LNCaP clone FGC (cell line): ENCODE data around the gene PEX14.

Source experiments
- DNase-seq: peaks from one replicate; pipeline ENCODE4 v3.0.0-alpha.2; 2011; ENCODE audit warnings: low read depth
- H3K4me3 ChIP-seq: 2 replicates; pipeline ENCODE4 v1.5.1; 2011; ENCODE audit warnings: mild to moderate bottlenecking, low read depth, low read length, control low read depth
- TF ChIP-seq, protein P1 (sequence below): IDR thresholded peaks from 2 replicates; pipeline ENCODE4 v1.5.1; 2012; ENCODE audit warnings: mild to moderate bottlenecking; ENCODE audit not compliant: control insufficient read depth, insufficient read depth; ENCODE audit errors: extremely low read depth

The PEX14 gene

DNA sequence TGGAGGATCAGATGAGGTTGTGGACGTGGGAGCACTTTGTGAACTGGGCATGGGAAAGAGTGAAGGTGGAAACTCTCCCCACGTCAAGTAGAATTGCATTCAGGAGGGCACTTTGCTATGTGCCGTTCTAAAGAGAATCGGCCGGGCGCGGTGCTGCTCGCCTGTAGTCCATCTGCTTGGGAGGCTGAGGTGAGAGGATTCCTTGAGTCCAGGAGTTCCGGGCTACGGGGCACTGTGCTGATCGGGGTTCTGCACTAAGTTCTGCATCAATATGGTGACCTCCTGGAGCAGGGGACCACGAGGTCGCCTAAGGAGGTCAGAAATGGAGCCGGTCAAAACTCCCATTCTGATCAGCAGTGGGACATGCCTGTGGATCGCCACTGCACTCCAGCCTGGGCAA, 141.9 kb downstream of the PEX14 start:
- H3K4me3 ChIP-seq, result no peak overlapping the region
- TF ChIP-seq, protein P1, sequence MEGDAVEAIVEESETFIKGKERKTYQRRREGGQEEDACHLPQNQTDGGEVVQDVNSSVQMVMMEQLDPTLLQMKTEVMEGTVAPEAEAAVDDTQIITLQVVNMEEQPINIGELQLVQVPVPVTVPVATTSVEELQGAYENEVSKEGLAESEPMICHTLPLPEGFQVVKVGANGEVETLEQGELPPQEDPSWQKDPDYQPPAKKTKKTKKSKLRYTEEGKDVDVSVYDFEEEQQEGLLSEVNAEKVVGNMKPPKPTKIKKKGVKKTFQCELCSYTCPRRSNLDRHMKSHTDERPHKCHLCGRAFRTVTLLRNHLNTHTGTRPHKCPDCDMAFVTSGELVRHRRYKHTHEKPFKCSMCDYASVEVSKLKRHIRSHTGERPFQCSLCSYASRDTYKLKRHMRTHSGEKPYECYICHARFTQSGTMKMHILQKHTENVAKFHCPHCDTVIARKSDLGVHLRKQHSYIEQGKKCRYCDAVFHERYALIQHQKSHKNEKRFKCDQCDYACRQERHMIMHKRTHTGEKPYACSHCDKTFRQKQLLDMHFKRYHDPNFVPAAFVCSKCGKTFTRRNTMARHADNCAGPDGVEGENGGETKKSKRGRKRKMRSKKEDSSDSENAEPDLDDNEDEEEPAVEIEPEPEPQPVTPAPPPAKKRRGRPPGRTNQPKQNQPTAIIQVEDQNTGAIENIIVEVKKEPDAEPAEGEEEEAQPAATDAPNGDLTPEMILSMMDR, result no peak

DNA sequence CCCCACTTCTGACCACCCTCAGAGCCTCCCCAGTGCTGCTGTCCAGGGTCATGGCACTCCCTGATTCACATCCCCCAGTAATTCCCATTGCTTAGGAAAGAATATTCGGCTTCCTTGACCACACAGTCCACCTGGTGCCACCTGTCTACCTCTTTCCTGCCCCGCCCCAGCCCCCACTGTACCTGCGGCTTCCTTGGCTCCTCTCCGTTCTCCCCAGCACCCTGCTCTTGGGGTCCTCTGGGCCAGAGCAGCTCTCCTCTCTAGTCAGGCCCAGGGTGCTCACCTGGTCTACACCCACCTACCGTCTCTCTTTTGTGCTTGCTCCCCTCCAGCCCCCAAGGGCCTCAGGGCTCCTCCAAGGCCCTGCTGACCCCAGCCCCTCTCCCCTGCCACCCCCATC, 142.6 kb downstream of the PEX14 start:
- TF ChIP-seq, protein P1, result no peak
- no peak overlapping the region for H3K4me3 ChIP-seq
- DNase-seq, result no peak

More for the DNA sequence above, 141.9 kb downstream of the PEX14 start:
- no peak for DNase-seq

DNA sequence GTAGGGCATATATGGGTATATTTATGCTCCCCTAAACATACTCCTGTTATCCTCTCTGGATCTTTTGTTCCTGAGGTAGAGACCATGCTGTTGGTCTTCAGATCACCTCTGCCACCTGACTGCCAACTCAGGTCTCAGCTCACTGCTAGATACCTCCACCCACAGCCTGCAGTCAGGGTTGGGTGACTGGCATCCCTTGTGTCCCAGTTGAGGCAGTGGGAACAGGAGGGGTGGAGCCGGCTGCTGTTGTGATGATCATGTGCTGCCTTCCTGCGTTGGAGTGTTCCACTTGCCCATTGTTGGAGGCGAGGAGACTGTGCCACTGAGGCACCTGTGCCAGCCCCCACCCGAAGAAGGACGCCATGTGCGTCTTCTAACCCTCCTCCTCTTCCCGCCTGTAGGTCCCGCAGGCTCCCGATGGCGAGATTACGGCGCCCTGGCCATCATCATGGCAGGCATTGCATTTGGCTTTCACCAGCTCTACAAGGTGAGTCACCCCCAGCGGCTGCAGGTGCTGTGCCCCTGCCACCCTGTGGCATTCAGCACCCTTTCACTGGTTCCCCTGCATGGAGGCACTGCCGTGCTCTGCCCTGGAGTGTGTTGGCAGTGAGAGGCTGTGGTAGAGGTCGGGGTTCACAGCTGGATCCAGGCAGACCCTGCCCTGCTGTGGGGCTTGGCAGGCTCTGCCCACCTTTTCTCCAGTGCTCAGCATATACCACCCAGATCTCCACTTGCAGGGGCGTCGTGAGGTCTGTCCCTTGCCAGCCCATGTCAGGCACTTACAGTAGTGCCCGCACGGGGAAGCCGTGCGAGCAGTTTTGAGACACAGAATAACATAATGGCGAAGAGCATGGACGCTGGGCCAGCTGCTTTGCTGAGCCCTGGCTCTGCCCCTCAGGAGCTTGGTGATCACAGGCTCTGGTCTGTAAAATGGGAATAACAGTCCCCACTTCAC, 143.5 kb downstream of the PEX14 start:
- no peak for DNase-seq
- TF ChIP-seq, protein P1, result no peak
- H3K4me3 ChIP-seq, result no peak overlapping the region

DNA sequence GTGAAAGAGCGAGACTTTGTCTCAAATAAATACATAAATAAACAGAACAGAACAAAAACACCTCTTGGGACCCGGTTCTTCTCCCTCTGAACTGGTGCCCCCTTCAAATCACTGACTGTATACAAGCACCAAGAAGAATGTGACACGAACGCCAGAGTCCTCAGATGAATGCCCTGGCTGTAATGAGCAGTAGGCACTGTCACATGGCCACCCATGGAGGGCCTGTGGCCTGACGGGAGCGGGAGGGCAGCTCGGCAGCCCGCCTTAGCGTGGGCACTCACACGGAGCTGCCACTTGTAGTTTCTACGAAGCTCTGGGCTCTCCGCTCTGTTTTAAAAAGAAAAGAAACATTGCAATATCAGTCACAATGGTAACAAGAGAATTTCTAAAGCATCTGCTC, 146.0 kb downstream of the PEX14 start:
- TF ChIP-seq, protein P1, result no peak
- H3K4me3 ChIP-seq, result no peak overlapping the region
- DNase-seq, result no peak

DNA sequence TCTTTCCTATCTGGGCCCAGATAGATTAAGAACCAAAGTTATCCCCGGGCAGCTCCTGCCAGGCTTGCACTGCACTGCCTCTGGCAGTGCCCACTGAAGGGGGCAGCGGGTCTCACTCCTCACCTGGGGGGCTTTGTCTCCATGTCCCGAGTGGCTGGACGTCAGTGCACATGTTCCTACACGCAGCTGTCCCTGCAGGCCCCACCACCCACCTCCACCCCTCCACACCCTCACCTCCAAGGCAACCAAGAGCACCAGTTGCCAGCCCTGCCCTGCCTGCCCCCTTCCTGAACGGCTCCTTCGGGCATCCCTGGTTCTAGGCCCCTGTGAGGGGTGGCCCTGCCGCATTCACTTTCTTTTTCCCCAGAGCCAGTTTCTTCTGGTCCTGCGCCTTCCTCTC, 147.2 kb downstream of the PEX14 start:
- no peak for DNase-seq
- no peak overlapping the region for H3K4me3 ChIP-seq
- TF ChIP-seq, protein P1, result no peak

DNA sequence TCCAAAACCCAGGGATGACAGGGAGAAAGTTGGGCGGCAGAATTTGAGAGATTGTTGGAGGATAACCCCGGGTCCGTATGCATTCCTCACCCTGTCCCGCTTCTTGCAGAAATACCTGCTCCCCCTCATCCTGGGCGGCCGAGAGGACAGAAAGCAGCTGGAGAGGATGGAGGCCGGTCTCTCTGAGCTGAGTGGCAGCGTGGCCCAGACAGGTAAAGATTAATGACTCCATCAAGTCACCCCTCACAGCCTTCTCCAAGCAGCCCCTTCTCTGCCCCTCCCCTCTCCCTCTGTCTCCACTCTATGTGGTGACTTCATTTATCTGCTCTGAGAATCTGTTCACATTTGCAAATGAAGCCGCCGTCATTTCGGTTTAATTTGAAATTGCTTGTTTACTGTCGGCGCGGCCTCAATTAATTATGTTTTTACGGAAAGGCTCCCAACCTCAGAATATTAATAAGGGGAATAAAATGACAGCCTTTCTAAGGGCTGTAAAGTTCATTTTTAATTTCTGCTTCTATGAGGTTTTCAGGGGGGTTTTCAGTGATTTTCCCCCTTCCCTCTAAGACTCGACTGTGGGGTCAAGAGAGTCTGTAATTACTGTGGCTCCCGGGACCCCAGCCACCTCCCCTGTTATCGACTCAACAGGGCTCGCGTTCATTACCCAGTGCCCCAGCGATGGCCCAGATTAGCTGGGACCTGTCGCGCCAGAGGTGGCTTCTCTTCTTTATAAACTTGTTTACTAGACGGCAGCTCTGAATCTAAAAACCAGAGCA, 148.3 kb downstream of the PEX14 start:
- no peak for DNase-seq

More for the DNA sequence above, 148.3 kb downstream of the PEX14 start:
- TF ChIP-seq, protein P1, result no peak
- H3K4me3 ChIP-seq, result no peak overlapping the region
